HG03280 (cell line): ENCODE measurements around the gene ZNF576.
"Not testable (repeated sequence)": the region's sequence is repeated elsewhere in the genome, so short reads cannot be mapped to it uniquely, and the experiment has no call there.

Experiments
- ATAC-seq: cut with Tn5 transposase; IDR thresholded peaks from one replicate; pipeline ENCODE4 v1.9.1; 2021; ENCODE audit warnings: mild to moderate bottlenecking, moderate library complexity; ENCODE audit not compliant: unreplicated experiment

ZNF576 gene

DNA sequence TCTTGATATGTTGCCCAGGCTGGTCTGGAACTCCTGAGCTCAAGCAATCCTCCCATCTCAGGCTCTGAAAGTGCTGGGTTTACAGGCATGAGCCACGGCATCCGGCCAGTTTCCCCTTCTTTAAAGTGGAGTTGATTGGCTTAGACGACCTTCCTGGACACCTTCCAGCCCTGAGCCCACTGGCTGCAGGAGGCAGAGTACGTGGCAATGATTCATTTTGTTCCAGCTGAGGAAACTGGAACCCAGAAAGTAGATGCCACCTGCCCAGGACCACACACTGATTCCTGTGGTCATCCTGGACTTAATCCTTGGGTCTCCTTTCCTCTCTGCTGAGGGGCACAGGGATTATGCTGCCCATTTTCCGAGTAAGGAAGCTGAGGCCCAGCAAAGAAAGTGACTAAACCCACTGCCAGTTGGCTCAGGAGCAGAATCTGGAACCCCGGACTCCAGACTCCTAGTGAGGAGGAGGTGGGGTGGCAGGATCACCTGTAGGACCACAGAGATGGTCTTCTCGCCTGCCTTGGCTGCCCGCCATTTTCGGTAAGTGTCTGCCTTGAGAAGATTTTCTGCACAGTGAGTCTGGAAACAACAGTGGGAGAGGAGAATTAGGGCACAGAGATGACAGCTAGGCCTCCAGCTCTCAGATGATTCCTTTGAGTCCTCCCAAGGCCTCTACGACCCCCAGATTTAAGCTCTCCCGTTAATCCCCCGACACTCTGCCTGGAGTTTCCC is 21.8 kb upstream of the ZNF576 start:
- no peak for ATAC-seq

DNA sequence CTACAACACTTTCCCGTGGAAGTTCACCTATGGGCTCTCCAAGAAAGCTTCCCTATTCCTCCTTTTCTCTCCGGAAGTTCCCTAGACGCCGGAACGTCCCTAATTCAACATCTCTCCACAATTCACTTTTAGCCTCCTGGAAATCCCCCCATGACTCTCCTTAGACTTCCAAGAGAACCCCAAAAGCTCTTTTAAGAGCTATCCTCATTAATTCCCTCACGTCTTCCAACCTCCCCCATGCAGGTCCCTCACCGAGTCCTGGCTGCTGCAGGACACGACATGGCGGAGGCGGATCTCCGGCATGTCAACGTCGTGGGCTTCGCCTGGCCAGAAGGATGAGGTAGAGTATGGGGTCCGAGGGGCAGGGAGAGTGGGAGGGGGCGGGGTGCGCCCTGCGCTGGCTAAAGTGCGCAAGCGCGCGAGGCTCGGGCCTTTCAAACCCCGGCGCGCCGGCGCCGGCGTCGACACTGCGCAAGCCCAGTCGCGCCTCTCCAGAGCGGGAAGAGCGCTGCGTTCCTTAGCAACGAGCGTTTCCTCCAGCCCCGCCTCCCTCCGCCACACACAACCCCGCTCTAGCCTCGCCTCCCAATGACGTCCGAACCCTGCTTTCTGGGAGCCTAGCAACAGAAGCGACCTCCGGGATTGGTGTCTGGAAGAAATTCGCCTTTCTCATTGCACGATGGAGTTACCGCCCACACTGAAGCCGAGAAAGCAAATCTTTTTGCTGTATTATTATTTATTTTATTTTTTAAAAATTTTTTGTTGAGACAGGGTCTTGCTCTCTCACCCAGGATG is 21.0 kb upstream of the ZNF576 start, which contains the start of the genes PINLYP and XRCC1:
PINLYP (plus strand) TSS at position 646 of the 795 bp plus-strand sequence. CDS start 1,391 bp downstream, outside the sequence.
XRCC1 (minus strand) TSS at position 372 of the 795 bp plus-strand sequence; CDS start at position 303, 69 bp downstream.
- ATAC-seq = peak; percentile 98

DNA sequence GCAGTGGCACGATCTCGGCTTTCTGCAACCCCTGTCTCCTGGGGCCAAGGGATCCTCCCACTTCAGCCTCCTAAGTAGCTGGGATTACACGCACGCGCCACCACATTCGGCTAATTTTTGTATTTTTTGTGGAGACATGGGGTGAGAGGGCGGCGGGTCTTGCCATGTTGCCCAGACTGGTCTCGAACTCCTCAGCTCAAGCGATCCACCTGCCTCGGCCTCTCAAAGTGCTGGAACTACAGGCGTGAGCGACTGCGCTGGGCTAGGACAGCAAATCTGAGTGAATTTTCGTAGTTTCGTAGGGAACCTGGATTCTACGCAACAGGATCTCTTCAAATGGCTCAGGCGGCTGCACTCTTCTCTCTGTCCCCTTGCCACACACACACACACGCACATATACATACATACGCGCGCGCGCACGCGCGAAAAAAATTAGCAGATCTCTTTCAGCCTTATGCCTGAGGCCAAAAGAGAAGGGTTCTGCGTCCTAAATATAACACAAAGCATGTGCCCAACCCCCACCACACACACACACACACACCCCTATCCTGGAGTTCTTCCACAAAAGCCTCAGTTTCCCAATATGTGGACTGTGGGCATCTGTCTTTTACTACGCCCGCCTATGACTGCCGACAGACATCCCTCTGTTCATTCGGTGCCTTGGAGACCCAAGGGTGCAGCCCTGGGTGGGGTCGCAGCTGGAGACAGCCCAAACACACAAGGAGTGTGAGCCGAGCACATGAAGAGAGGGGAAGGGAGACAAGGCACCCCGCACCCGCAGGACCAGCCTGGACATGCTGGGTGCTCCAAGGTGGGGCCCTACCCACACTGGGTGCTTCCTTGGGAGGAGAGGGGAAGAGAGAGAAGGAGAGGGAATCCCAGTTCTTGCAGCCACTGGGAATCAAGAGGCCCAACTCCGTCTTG is 20.2 kb upstream of the ZNF576 start:
- no peak for ATAC-seq

DNA sequence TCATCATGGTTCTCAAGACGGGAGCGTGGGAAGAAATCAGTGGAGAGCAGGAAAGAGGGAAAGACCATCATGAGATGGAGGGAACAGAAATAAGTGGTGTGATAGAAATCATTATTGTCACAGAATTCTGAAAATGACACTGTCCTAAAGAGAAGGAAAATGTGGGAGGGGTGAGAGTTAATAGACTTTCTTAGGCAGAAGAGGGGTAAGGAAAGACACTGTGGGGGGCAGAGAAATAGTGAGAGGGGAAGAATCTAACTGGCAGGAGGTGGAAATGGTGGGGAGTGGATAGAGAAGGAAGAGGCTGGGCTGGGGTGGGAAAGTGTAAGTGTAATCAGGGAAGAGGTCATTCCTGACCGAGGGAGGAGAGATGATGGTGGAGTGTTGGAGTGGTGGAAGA is 17.6 kb upstream of the ZNF576 start:
- ATAC-seq = no peak

DNA sequence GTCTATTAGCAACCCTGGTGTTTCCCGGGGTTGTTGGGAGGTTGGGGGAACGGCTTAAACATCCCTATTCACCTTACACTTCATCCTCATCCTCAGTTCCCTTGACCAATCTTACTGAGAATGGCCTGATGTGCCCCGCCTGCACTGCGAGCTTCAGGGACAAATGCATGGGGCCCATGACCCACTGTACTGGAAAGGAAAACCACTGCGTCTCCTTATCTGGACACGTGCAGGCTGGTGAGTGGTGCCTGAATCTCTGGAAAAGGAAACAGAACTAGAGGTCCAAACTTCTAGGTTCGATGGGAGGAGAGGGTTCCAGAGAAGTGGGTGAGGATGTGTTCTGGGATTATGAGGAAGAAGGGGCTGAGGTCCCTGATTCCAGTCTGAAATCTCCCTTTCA is 14.9 kb upstream of the ZNF576 start:
- ATAC-seq = no peak

DNA sequence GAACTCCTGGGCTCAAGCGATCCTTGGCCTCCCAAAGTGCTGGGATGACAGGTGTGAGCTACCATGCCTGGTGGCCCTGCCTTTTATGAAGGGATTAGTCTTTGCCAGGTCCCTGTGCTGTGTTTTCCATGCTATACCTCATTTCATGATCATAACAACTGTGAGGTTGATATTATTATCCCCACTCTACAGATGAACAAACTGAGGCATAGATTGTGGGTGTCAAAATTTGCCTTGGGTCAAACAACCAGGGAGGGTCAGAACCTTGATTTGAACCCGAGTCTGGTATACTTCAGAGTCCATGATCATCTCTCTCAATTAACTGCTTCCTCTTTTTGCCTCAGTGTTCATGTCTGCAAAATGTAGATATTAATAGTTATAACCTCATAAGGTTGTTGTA is 13.9 kb upstream of the ZNF576 start:
- no peak for ATAC-seq

DNA sequence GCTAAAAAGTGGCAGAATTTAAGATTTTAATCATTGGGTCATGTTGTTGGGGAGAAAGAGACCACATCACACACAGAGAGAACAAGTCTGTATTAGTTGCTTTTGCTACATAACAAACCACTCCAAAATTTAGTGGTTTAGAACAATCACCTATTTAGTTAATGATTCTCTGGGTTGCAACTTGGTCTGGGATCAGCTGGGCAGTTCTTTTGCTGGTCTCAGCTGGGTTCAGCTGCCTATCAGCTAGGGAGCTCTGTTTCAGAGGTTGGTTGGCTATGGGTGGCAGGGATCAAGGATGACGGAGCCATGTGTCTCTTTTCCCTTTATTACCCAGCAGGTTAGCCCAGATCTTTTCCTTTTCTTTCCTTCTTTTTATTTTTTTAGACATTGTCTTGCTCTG is 11.9 kb upstream of the ZNF576 start:
- no peak for ATAC-seq

DNA sequence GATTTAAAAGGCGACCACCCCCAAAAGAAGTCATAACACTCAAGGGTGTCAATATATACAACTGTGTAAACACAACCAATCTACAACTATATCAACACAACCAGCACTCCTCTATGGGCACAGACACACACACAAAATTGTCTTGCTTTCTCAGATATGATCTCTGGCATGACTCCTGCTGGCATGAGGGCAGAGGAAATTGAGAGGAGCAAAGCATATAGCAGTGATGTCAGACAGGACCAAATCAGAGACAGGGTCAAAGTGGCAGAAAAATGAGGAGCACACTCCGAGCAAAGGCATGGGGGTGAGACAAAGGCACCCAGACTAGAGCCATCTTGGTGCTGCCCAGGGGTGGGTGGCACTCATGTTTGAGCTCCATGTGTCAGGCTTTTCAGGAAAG is 10.0 kb upstream of the ZNF576 start:
- ATAC-seq = no peak

DNA sequence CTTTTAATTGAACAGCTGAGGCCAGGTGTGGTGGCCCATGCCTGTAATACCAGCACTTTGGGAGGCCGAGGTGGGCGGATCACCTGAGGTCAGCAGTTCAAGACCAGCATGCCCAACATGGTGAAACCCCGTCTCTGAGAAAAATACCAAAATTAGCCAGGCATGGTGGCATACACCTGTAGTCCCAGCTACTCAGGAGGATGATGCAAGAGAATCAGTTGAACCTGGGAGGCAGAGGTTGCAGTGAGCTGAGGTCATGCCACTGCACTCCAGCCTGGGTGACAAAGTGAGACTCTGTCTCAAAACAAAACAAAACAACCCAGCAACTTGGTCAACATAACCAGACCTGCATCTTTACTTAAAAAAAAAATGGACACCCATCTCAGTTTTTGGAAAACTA is 9.4 kb upstream of the ZNF576 start:
- not testable (repeated sequence) for ATAC-seq

DNA sequence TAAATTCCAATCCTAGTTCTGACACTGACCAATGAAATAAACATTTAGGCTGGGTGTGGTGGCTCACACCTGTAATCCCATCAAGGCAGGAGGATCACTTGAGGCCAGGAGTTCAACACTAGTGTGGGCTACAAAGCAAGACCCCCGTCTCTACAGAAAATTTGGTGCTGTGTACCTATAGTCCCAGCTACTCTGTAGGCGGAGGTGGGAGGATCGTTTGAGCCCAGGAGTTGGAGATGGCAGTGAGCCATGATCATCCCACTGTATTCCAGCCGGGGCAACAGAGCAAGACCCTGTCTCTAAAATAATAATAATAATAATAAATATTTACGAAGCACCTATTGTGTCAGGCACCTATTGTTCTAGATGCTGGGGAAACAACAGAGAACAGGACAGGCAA is 7.1 kb upstream of the ZNF576 start:
- no peak for ATAC-seq

DNA sequence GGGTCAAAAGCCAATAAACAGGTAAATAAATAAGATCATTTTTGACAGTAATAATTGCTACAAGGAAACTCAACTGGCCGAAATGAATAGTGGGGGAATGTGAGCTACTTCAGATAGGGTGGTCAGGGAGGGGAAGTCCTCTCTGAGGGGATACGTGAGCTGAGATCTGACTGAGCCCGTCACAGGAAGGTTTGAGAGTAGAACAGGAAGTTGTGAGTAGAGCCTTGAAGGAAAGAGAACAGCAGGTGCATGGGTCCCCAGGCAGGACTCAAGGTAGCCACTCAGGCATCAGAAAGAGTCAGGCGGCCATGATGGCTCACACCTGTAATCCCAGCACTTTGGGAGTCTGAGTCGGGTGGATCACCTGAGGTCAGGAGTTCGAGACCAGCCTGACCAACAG is 6.7 kb upstream of the ZNF576 start:
- ATAC-seq = no peak

DNA sequence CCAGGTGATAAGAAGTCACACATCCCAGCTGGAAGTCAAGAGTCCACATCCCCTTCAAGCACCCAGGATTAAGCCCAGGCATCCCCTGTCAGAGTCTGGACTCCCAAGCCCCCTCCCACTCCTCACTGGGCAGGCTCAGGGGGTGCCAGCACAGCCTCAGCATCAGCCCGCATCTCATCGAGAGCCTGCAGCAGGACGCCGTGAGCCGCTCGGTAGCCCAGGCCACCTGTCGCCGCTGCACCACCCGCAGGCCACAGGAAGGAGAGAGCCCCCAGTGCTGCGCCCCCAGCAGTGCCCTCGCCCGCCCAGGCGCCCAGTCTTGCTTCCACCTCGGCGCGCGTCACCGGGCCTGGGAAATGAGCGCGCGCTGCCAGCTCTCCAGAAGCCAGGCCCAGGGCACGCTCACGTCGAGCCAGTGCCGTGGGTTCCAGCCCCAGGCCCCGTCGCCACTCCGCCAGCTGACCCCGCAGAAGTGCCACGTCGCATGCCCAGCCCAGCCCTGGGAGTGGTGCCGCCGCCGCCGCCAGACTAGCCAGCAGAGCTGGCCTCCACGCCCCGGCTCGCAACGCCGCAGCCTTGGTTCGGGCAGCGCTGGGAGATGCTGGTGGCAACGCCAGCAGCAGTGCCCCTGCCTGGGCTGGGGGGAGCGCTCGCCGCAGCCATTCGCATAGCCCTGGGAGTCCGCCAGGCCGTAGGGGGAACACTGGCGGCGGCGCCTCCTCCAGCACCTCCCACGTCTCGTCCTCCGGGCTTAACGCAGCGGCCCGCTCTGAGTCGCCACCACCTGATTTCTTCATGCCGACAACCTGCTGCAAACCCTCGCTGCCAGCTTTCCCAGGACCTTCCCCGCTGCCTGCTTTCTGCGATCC is 4.3 kb upstream of the ZNF576 start:
- ATAC-seq = no peak

DNA sequence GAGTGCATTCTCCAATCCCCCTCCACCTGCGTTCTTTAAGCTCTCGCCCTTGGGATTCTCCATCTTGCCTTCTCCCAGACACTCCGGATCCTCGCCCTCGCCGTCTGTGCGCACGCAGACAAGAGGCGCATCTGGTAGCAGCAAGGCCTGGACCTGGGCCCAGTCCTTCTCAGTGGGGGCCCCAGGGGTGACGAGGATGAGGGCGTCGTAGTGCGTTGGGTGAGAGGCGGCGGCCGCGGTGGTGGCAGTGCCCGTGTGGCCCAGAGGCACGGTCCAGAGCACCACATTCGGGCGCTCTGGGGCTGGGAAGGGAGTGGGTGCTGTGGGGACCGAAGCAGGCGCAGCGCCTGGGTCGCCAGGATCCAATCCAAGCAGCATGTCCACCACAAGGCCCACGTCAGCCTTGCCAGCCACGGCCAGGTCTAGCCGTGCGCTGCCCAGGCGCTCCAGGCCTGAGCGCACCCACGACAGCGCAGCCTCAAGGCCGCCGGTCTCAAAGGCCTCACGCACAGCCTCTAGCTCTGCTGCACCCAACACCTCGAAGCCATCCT is 3.5 kb upstream of the ZNF576 start:
- no peak for ATAC-seq

DNA sequence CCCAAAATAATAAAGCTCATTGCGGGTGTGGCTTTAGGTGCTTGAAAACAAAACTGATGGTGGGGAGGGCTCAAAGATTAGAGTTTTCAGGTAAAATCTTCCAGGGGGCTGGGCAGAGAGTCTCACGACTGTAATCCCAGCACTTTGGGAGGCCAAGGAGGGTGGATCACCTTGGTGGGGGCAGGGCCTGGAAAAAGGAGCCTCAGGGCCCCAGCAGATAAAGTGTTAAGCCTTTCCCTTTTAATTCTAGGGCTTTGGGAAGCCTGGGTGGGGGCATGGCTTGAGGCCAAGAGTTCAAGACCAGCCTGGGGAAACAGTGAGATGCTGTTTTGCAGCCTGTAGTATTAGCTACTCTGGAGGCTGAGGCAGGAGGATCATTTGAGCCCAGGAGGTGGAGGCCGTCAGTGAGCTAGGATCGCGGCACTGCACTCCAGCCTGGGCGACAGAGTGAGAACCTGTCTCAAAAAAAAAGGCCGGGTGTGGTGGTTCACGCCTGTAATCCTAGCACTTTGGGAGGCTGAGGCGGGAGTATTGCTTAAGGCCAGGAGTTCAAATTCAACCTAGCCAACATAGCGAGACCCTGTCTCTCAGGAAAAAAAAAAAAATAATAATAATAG is 2.2 kb upstream of the ZNF576 start:
- no peak for ATAC-seq

DNA sequence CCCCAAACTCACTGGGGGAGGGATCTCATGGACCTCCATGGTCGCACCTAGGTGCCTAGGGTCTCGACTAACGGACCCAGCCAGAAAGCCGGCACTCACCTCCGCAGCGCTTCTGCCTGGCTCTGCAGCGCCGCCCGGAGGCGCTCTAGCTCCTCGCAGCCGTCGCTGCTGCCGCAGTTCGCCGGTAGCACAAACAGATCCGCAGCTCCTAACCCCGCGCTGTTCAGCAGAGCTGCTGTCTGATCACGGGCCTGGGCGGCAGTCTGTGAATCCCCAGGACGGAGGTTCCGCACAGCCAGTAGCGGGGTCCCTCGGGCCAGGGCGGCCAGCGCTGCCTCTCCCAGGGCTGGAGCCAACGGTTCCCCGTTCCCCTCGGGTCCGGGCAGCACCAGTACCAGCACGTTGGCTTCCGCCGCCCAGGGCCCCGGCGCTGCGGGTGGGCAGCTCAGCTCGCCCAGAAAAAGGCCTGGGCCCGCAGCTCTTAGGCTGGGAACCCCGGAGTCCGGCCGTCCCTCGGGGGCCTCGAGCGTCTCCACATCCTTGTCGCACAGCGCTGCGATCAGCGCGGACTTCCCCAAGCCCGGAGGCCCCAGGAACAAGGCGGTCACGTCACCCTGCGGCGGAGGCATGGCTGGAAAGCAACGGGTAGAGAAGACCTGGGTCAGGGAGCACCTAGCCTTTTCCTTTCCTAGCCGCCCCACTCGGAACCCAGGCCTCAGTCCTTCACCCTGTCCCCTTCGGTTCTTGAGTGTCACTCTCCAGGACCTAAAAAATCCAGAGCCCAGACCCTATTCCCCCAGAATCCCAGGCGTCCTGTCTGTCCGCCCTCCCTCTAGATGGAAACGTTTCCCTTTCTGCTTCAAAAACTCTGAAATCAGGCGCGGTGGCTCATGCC is 1.4 kb upstream of the ZNF576 start:
- peak; percentile 29 for ATAC-seq

DNA sequence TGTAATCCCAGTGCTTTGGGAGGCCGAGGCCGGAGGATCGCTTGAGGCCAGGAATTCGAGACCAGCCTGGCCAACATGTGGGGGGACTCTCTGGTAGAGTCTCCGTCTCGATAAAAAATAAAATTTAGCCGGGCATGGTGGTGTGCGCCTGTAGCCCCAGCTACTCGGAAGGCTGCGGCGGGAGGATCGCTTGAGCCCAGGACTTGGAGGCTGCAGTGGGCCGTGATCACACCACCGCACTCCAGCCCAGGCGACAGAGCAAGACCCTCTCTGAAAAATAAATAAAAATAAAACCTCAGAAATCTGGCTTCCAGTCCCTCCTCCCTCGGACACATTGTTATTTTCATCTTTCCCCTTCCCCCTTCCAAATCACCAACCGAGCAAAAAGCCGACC is 793 bp upstream of the ZNF576 start:
- ATAC-seq = peak; percentile 6

DNA sequence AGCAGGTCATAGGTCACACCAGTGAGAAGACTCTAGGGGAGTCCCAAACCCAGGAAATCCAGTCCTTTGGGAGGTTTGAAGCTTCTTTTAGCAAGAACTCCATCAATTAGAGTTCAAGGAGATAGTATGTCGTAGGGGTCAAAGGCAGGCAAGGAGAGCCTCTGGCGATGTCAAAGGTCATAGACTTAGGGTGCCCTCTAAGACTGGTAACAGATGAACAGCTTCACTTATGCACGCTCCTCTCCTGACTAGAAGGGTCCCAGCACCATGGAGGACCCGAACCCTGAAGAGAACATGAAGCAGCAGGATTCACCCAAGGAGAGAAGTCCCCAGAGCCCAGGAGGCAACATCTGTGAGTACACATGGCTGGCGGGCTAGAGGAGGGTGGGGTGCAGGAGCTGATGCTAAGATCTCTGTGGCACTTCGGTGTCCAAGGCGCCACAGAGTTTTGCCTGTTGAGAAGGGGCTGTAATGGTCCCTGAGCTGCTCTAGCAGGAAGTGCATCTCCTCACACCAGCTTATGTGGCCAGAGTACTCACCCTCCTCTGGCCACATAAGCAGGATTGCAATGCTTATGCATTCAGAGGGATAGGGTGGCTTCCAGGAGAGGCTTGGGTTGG is 557 bp downstream of the ZNF576 start:
- no peak for ATAC-seq

DNA sequence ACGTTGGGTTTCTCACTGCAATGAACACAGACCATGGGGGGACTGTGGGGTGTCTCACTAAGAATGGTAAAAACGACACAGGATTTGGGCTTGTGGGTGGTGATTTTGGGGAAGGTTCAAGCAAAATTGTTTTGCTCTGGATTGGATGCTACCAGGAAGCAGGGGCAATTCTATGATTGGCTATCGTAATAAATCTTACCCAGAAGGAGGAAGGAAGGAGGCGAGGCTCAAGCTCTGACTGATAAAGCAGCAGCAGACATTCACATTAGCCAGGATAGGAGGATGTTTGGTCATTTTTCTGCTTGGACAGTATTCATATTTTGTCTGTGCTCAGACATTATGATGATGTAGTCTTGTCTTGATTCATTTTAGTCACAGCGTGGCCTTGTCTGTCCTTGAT is 1.5 kb downstream of the ZNF576 start:
- no peak for ATAC-seq
